Measurements from ENCODE around the gene VPS52.

DNA sequence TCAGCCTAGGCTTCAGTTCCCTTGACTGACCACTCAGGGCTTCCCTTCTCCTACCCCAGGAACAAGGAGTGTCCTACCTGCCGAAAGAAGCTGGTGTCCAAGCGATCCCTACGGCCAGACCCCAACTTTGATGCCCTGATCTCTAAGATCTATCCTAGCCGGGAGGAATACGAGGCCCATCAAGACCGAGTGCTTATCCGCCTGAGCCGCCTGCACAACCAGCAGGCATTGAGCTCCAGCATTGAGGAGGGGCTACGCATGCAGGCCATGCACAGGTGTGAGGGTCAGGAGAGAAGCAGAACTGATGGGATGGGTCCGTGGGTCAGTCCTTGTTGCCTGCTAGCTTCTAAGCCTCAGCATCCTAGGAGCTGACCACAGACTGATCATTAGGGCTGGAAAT, 61.8 kb downstream of the VPS52 start:
- TF ChIP-seq, protein P1, sequence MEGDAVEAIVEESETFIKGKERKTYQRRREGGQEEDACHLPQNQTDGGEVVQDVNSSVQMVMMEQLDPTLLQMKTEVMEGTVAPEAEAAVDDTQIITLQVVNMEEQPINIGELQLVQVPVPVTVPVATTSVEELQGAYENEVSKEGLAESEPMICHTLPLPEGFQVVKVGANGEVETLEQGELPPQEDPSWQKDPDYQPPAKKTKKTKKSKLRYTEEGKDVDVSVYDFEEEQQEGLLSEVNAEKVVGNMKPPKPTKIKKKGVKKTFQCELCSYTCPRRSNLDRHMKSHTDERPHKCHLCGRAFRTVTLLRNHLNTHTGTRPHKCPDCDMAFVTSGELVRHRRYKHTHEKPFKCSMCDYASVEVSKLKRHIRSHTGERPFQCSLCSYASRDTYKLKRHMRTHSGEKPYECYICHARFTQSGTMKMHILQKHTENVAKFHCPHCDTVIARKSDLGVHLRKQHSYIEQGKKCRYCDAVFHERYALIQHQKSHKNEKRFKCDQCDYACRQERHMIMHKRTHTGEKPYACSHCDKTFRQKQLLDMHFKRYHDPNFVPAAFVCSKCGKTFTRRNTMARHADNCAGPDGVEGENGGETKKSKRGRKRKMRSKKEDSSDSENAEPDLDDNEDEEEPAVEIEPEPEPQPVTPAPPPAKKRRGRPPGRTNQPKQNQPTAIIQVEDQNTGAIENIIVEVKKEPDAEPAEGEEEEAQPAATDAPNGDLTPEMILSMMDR (IDR thresholded peaks at IDR 0.05): no peak
- no peak for TF ChIP-seq POLR2A (IDR thresholded peaks at IDR 0.05)
